ENCODE results near the gene COL3A1.

COL3A1 gene

GRCh38 chr2:188974164-188974563 is at the start of gene COL3A1:
TSS of gene COL3A1 (plus strand) at chr2:188974373. CDS start at chr2:188974490, 117 bp downstream.
- no peak for DNase-seq (ENCODE audit: low spot score)

GRCh38 chr2:188928643-188929042 is 45.5 kb upstream of the COL3A1 start:
- DNase-seq (ENCODE audit: low spot score): no peak

- DNase-seq (ENCODE audit: low spot score): no peak
Observed at GRCh38 chr2:188931361-188931760, 42.8 kb upstream of the COL3A1 start.

GRCh38 chr2:188937228-188938220 is 36.6 kb upstream of the COL3A1 start:
- DNase-seq (ENCODE audit: low spot score): no peak

- DNase-seq (ENCODE audit: low spot score): no peak
Observed at GRCh38 chr2:188940171-188940570, 34.0 kb upstream of the COL3A1 start.

- DNase-seq (ENCODE audit: low spot score): no peak
Observed at GRCh38 chr2:188944442-188944841, 29.7 kb upstream of the COL3A1 start.

GRCh38 chr2:188949046-188949818 is 24.9 kb upstream of the COL3A1 start:
- no peak for DNase-seq (ENCODE audit: low spot score)

GRCh38 chr2:188952901-188953300 is 21.3 kb upstream of the COL3A1 start:
- no peak for DNase-seq (ENCODE audit: low spot score)

GRCh38 chr2:188956290-188956689 is 17.9 kb upstream of the COL3A1 start:
- DNase-seq (ENCODE audit: low spot score): no peak

GRCh38 chr2:188956961-188957360 is 17.2 kb upstream of the COL3A1 start:
- no peak for DNase-seq (ENCODE audit: low spot score)

- no peak for DNase-seq (ENCODE audit: low spot score)
Observed at GRCh38 chr2:188957646-188958045, 16.5 kb upstream of the COL3A1 start.

GRCh38 chr2:188963741-188964140 is 10.4 kb upstream of the COL3A1 start:
- no peak for DNase-seq (ENCODE audit: low spot score)

GRCh38 chr2:188964976-188965546 is 9.1 kb upstream of the COL3A1 start:
- no peak for DNase-seq (ENCODE audit: low spot score)

GRCh38 chr2:188965563-188965962 is 8.6 kb upstream of the COL3A1 start:
- DNase-seq (ENCODE audit: low spot score): no peak

GRCh38 chr2:188966079-188966571 is 8.0 kb upstream of the COL3A1 start:
- no peak for DNase-seq (ENCODE audit: low spot score)

GRCh38 chr2:188966728-188967440 is 7.3 kb upstream of the COL3A1 start:
- DNase-seq (ENCODE audit: low spot score): no peak

GRCh38 chr2:188969236-188969635 is 4.9 kb upstream of the COL3A1 start:
- DNase-seq (ENCODE audit: low spot score): no peak

- no peak for DNase-seq (ENCODE audit: low spot score)
Observed at GRCh38 chr2:188969651-188970050, 4.5 kb upstream of the COL3A1 start.

- no peak for DNase-seq (ENCODE audit: low spot score)
Observed at GRCh38 chr2:188970211-188970610, 4.0 kb upstream of the COL3A1 start.

- no peak for DNase-seq (ENCODE audit: low spot score)
Observed at GRCh38 chr2:188971432-188971861, 2.7 kb upstream of the COL3A1 start.

GRCh38 chr2:188973641-188974040 is 532 bp upstream of the COL3A1 start:
- no peak for DNase-seq (ENCODE audit: low spot score)

All from SW480 (cell line).